Hair follicle dermal papilla cell (primary cell): Measurements from ENCODE around the gene SPEG. TPM values are rescaled to one million over a fixed set of nuclear protein-coding genes. Genes with fewer than 3 reads are reported as not detected.

ENCODE experiments used
- total RNA-seq: library from RNA; depleted of rRNA; stranded (reverse); fragments of >200 nt; gene quantifications from 2 replicates; pipeline ENCODE4 v1.2.3, GENCODE V29; 2012

Gene SPEG
- 52.9 and 55.8 TPM in 2 replicates for total RNA-seq

GRCh38 chr2:219434718-219435525 lies at the start of gene SPEG:
Gene SPEG (plus strand): TSS chr2:219434843. CDS start chr2:219434978, 135 bp downstream.

GRCh38 chr2:219387306-219388120 lies 47.1 kb upstream of the SPEG start, which contains the start of gene DNPEP:
Gene DNPEP (minus strand): TSS chr2:219387912. CDS start chr2:219387794, 118 bp downstream.

GRCh38 chr2:219418155-219419011 lies 16.3 kb upstream of the SPEG start, which contains the start of gene DES:
Gene DES (plus strand): TSS chr2:219418377. CDS start chr2:219418463, 86 bp downstream.

GRCh38 chr2:219498280-219499057 lies 63.8 kb downstream of the SPEG start, which contains the start of gene GMPPA:
Gene GMPPA (plus strand): TSS chr2:219498891. CDS start chr2:219499976, 1,085 bp downstream.

GRCh38 chr2:219514196-219514761 lies 79.6 kb downstream of the SPEG start, which contains the start of gene ASIC4:
Gene ASIC4 (plus strand): TSS chr2:219514482. CDS start chr2:219514725, 243 bp downstream.

GRCh38 chr2:219543596-219544358 lies 109.1 kb downstream of the SPEG start, which contains the start of the genes CHPF and TMEM198:
Gene CHPF (minus strand): TSS chr2:219543809. CDS start chr2:219543538, 271 bp downstream.
Gene TMEM198 (plus strand): TSS chr2:219544028. CDS start chr2:219544728, 700 bp downstream.

Other genes with a start within 250 kb of the SPEG start
- gene ZFAND2B, start 228.1 kb upstream of the SPEG start, total RNA-seq = 22.9 and 31.2 TPM in 2 replicates
- gene ABCB6, start 215.9 kb upstream of the SPEG start, total RNA-seq = 23.8 and 27.7 TPM in 2 replicates
- gene ATG9A, start 205.2 kb upstream of the SPEG start, total RNA-seq = 63.0 and 63.8 TPM in 2 replicates
- gene ANKZF1, start 205.0 kb upstream of the SPEG start, total RNA-seq = 22.2 and 24.8 TPM in 2 replicates
- 11.9 and 18.8 TPM in 2 replicates for gene GLB1L, start 189.4 kb upstream of the SPEG start, total RNA-seq
- gene STK16, start 189.4 kb upstream of the SPEG start, total RNA-seq = 45.3 and 69.3 TPM in 2 replicates
- not detected in 2 replicates for gene TUBA4B, start 181.6 kb upstream of the SPEG start, total RNA-seq
- 42.0 and 68.4 TPM in 2 replicates for gene TUBA4A, start 180.9 kb upstream of the SPEG start, total RNA-seq
- 41.4 and 48.5 TPM in 2 replicates for gene DNAJB2, start 155.5 kb upstream of the SPEG start, total RNA-seq
- gene PTPRN, start 125.4 kb upstream of the SPEG start, total RNA-seq = 0.36 and 0.49 TPM in 2 replicates
- not detected in 2 replicates for gene RESP18, start 102.1 kb upstream of the SPEG start, total RNA-seq
- 82.3 and 95.2 TPM in 2 replicates for gene DNPEP, start 46.9 kb upstream of the SPEG start, total RNA-seq
- gene DES, start 16.5 kb upstream of the SPEG start, total RNA-seq = 1.9 and 2.6 TPM in 2 replicates
- 65.2 and 65.4 TPM in 2 replicates for gene GMPPA, start 64.0 kb downstream of the SPEG start, total RNA-seq
- not detected in 2 replicates for gene ASIC4, start 79.6 kb downstream of the SPEG start, total RNA-seq
- 116 and 133 TPM in 2 replicates for gene CHPF, start 109.0 kb downstream of the SPEG start, total RNA-seq
- gene TMEM198, start 109.2 kb downstream of the SPEG start, total RNA-seq = 1.1 and 2.1 TPM in 2 replicates
- 81.8 and 99.5 TPM in 2 replicates for gene OBSL1, start 136.7 kb downstream of the SPEG start, total RNA-seq
- 0.32 TPM in 1 of 2 replicates, not detected in the other for gene INHA, start 137.5 kb downstream of the SPEG start, total RNA-seq
- gene STK11IP, start 163.0 kb downstream of the SPEG start, total RNA-seq = 19.8 and 22.2 TPM in 2 replicates
- 5.5 and 6.0 TPM in 2 replicates for gene SLC4A3, start 192.8 kb downstream of the SPEG start, total RNA-seq